GM19035 (cell line): Measurements from ENCODE around the gene STK39.

Experiments
- ATAC-seq: cut with Tn5 transposase; IDR thresholded peaks from one replicate; pipeline ENCODE4 v1.9.1; 2021; ENCODE audit not compliant: unreplicated experiment

The STK39 gene

GRCh38 chr2:168024459-168024858, 222.9 kb downstream of the STK39 start:
- no peak for ATAC-seq

- ATAC-seq: no peak
Measured at GRCh38 chr2:168021800-168022587, 225.4 kb downstream of the STK39 start.

- no peak for ATAC-seq
Measured at GRCh38 chr2:168015274-168015953, 232.0 kb downstream of the STK39 start.

- no peak for ATAC-seq
Measured at GRCh38 chr2:168009900-168010299, 237.5 kb downstream of the STK39 start.

GRCh38 chr2:168008646-168009195, 238.7 kb downstream of the STK39 start:
- ATAC-seq: no peak

GRCh38 chr2:168006498-168006897, 240.9 kb downstream of the STK39 start:
- ATAC-seq: no peak

- ATAC-seq: no peak
Measured at GRCh38 chr2:168005586-168005985, 241.8 kb downstream of the STK39 start.

GRCh38 chr2:168003876-168004275, 243.5 kb downstream of the STK39 start:
- no peak for ATAC-seq

GRCh38 chr2:168002021-168002553, 245.3 kb downstream of the STK39 start:
- no peak for ATAC-seq

GRCh38 chr2:167992278-167992677, 255.1 kb downstream of the STK39 start:
- no peak for ATAC-seq

GRCh38 chr2:167990062-167990461, 257.3 kb downstream of the STK39 start:
- ATAC-seq: no peak

GRCh38 chr2:167988296-167988695, 259.1 kb downstream of the STK39 start:
- no peak for ATAC-seq

GRCh38 chr2:167987558-167987957, 259.8 kb downstream of the STK39 start:
- no peak for ATAC-seq

- ATAC-seq: no peak
Measured at GRCh38 chr2:167987026-167987425, 260.4 kb downstream of the STK39 start.

GRCh38 chr2:167986223-167986622, 261.2 kb downstream of the STK39 start:
- ATAC-seq: no peak

- no peak for ATAC-seq
Measured at GRCh38 chr2:167981945-167982344, 265.4 kb downstream of the STK39 start.

GRCh38 chr2:167980439-167980838, 267.0 kb downstream of the STK39 start:
- ATAC-seq: no peak

- no peak for ATAC-seq
Measured at GRCh38 chr2:167972746-167973145, 274.6 kb downstream of the STK39 start.

- no peak for ATAC-seq
Measured at GRCh38 chr2:167972020-167972419, 275.4 kb downstream of the STK39 start.

- no peak for ATAC-seq
Measured at GRCh38 chr2:167966937-167967913, 280.2 kb downstream of the STK39 start.
